Skin epidermis (tissue), 12 donors: Measurements from ENCODE around the gene VIL1.

Source experiments
- H3K27ac ChIP-seq, 21 experiments: fragments of 200-600 bp; sonication (generic) in 11 of 21; one replicate each; pipeline ENCODE4 v1.5.0; 2020; ENCODE audit warnings: mild to moderate bottlenecking in 3 of 21, inconsistent platforms in 2 of 21, moderate library complexity in 2 of 21
- H3K4me3 ChIP-seq, 7 experiments: fragments of 200-600 bp; sonication (generic) in 2 of 7; one replicate each; pipeline ENCODE4 v1.5.0; 2020; ENCODE audit warnings: inconsistent platforms in 2 of 7, mild to moderate bottlenecking in 2 of 7, moderate library complexity in 1 of 7

Gene VIL1

GRCh38 chr2:218393750-218394290 lies 25.1 kb upstream of the VIL1 start:
- Histone ChIP-seq H3K27ac (no peak overlapping the region), H3K4me3 (no peak overlapping the region)

- Histone ChIP-seq H3K27ac (peak overlapping the region in 2 of 21 experiments; percentile 8 to 99), H3K4me3 (no peak overlapping the region)
Observed at GRCh38 chr2:218394298-218395089, 24.4 kb upstream of the VIL1 start.

DNA sequence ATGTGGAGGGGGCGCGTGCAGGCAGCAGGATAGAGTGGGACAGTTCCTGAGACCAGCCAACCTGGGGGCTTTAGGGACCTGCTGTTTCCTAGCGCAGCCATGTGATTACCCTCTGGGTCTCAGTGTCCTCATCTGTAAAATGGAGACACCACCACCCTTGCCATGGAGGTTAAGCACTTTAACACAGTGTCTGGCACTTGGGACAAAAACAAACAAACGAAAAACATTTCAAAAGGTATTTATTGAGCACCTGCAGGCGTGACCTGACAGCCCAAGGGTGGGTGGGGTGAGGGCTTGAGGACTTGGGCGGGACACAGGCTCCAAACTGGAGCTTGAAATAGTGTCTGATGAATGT lies 23.9 kb upstream of the VIL1 start:
- H3K27ac ChIP-seq = peak overlapping the region in 7 of 21 experiments; percentile 98 to 100 (median 100)
- peak overlapping the region in 1 of 7 experiments; percentile 90 for H3K4me3 ChIP-seq

- H3K27ac ChIP-seq = peak overlapping the region in 20 of 21 experiments; percentile 95 to 100 (median 99)
- peak overlapping the region; percentile 73 to 99 (median 89) for H3K4me3 ChIP-seq
Observed at GRCh38 chr2:218395456-218395825, 23.5 kb upstream of the VIL1 start.

DNA sequence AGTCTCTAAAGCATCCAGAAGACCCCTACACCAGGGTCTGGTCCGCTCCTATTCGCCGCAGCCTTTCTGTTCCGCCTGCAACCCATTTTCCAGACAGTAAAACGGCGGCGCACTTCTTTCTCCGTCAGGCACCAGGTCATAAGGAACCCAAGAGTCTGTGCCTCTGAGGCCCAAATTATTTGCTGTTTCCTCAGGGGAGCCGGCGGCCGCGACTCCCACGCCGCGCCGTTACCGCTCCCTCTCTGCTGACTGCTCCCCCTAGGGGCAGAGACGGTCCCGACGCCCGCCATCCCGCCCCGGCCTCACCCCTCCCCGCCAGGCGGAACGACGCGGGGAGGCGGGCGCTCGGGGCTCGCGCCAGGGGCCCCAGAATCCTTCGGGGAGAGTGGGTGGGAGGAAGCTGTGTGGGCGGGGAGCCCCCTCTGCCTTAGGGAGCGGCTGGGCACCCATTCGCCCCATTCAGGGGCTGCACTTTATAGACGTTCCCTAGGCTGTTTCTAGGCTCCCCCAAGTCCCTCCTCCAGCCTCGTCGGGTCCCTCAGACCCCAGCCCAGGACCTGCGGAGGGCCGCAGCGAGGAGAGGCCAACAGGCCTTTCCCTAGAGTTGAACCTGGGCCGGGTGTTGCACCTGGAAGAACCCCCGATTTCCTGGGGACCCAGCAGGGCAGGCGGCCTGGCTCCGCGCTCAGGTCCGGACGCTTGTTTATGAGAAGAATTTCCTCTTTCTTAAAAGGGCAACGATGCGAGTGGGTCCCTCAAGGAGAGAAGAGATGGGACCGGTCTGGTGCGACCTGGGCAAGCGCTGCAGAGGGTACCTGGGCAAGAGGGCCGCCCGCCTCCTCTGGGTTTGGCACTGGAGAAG lies 22.9 kb upstream of the VIL1 start:
- peak overlapping the region; percentile 73 to 99 (median 89) for H3K4me3 ChIP-seq
- peak overlapping the region; percentile 7 to 100 (median 99) for H3K27ac ChIP-seq

- Histone ChIP-seq H3K27ac (peak overlapping the region; percentile 31 to 100 (median 99)), H3K4me3 (peak overlapping the region; percentile 73 to 99 (median 89))
Observed at GRCh38 chr2:218396688-218397462, 22.0 kb upstream of the VIL1 start.

- H3K27ac ChIP-seq = peak overlapping the region; percentile 31 to 100 (median 99)
- H3K4me3 ChIP-seq = peak overlapping the region; percentile 73 to 99 (median 89)
Observed at GRCh38 chr2:218397463-218397819, 21.5 kb upstream of the VIL1 start.

DNA sequence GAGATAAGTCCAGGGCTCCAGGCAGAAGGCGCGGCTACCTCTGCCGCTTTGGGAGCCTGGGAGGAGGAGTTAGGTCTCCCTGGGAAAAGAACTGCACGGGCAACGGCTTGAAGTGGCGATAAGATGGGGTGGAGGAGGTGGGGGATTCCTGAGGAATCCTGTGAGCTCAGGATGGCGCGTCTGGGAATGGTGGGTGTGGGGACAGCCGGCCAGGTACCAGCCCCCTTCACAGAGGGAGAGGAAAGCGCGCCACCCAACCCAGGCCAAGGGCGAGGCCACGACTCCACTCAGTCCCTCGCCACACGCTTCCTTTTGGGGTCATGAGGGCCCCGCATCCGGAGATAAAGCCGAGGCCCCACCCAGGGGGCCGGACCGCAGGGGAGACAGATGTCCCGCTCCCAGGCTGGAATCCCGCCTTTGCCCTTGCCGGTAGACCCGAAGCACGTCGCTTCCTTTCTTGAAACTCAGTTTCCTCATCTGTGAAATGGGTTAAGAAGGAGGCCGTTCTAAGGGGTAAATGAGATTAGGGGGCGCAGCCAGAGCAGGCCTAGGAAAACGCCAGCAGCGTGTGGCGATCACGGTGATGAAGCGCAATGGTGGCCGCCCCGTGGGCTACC lies 21.0 kb upstream of the VIL1 start:
- Histone ChIP-seq H3K27ac (peak overlapping the region; percentile 69 to 100 (median 99)), H3K4me3 (peak overlapping the region; percentile 73 to 99 (median 89))

GRCh38 chr2:218398437-218399390 lies 20.2 kb upstream of the VIL1 start:
- Histone ChIP-seq H3K4me3 (peak overlapping the region; percentile 73 to 99 (median 89)), H3K27ac (peak overlapping the region; percentile 69 to 100 (median 99))

DNA sequence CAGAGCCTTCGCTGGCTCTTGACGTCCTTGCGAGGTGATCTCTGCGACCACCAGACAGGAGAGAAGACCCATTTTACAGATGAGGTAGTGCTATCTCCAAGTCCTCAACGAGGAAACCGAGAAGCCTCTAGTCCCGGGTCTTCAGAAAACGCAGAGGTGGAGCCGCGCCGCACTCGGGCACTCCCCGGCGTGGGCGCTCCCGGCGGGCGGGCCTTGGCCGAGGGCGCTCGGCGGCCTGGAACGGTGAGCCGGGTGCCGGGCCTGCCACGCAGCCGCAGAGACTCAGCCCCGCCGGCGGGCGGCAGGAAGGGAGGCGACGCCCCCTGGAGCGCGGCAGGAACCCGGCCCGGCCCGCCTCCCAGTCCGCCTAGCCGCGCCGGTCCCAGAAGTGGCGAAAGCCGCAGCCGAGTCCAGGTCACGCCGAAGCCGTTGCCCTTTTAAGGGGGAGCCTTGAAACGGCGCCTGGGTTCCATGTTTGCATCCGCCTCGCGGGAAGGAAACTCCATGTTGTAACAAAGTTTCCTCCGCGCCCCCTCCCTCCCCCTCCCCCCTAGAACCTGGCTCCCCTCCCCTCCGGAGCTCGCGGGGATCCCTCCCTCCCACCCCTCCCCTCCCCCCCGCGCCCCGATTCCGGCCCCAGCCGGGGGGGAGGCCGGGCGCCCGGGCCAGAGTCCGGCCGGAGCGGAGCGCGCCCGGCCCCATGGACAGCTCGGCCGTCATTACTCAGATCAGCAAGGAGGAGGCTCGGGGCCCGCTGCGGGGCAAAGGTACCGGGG lies 19.3 kb upstream of the VIL1 start, which contains the start of gene CTDSP1:
Gene CTDSP1 (plus strand): TSS at position 478 of the 776 bp plus-strand sequence. CDS start 223 bp downstream, at position 701.
- Histone ChIP-seq H3K27ac (peak within 1 kb of the TSS; percentile 69 to 100 (median 99)), H3K4me3 (peak within 1 kb of the TSS; percentile 73 to 99 (median 89))

DNA sequence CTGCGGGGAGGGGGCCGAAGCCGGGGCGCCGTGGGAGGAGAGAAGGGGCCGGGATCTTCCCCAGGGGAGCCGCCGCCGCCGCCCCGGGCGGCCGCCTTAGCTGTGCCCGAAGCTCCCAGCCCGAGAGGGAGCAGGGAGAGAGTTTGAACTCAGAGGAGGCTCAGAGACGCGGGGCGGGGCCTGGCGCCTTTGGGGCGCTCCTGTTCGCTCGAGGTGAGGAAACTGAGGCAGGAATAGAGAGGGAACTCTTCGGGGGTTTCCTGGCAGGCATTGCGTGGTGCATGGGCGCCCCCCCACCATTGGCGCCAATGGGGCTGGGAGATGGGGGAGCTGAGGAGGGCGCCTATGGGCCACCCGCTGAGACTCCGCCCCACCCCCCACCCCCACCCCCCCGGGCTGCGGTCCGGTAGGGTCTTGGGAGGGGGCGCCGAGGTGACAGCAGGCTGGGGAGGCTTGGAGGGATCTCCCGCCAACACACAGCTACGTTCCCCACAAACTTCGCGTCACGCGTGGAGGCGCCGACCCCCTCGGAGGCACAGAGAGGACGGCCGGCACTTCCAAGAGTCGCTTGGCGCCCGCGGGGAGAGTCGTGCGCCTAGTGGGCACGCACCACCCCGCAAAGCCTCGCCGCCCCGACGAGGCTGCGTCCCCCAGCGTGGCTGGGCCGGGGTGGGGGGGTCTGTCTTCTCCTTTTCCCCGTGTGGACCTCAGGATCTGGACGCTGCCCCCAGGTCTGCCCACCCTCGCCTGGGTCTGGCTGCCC lies 18.6 kb upstream of the VIL1 start:
- Histone ChIP-seq H3K27ac (peak overlapping the region; percentile 69 to 100 (median 99)), H3K4me3 (peak overlapping the region; percentile 73 to 99 (median 89))

GRCh38 chr2:218400930-218401881 lies 17.7 kb upstream of the VIL1 start:
- Histone ChIP-seq H3K27ac (peak overlapping the region; percentile 69 to 100 (median 99)), H3K4me3 (peak overlapping the region; percentile 73 to 99 (median 89))

- peak overlapping the region in 17 of 21 experiments; percentile 95 to 100 (median 99) for H3K27ac ChIP-seq
Observed at GRCh38 chr2:218401890-218402289, 17.0 kb upstream of the VIL1 start.

GRCh38 chr2:218402491-218402901 lies 16.4 kb upstream of the VIL1 start:
- Histone ChIP-seq H3K27ac (peak overlapping the region in 5 of 21 experiments; percentile 64 to 99 (median 98)), H3K4me3 (no peak overlapping the region)

More at GRCh38 chr2:218401890-218402289, 17.0 kb upstream of the VIL1 start:
- peak overlapping the region in 4 of 7 experiments; percentile 73 to 99 (median 90) for H3K4me3 ChIP-seq

DNA sequence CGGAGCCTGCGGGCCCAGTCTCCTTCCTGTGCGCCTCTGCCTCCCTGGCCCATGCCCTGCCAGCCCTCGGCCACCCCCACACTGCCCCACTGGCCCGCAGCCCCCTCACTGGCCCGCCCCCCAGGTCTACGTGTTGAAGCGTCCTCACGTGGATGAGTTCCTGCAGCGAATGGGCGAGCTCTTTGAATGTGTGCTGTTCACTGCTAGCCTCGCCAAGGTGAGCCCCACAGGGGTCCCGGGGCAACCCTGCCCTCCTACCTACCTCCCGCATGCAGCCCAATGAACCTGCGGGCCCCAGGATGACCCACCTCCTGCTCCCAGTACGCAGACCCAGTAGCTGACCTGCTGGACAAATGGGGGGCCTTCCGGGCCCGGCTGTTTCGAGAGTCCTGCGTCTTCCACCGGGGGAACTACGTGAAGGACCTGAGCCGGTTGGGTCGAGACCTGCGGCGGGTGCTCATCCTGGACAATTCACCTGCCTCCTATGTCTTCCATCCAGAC lies 16.0 kb upstream of the VIL1 start:
- Histone ChIP-seq H3K4me3 (no peak overlapping the region), H3K27ac (peak overlapping the region in 5 of 21 experiments; percentile 64 to 99 (median 98))
